HCT116 (cell line): ENCODE measurements around the gene LRRFIP2. TPM values are rescaled to one million over a fixed set of nuclear protein-coding genes. Genes with fewer than 3 reads are reported as not detected.

Experiments used
- ATAC-seq: fragments of 200-7000 bp; cut with Tn5 transposase; 2 replicates; pipeline ENCODE4 v1.9.1; 2020; ENCODE audit warnings: mild to moderate bottlenecking, moderate library complexity
- BruUV-seq: library from RNA; stranded (reverse); fragments of 400-500 nt; replicated peaks from 2 replicates; lab custom pipeline; 2021; lab: Mats Ljungman, UMichigan
- CTCF ChIA-PET: fragments of 300-600 bp; sonication (Branson Sonifier 250); formaldehyde crosslinking; loops from one replicate; lab custom pipeline; 2021; ENCODE audit warnings: antibody characterized with exemption; lab: Charles Lee
- POLR2A ChIA-PET: fragments of 300-600, 350-600 bp; sonication (Branson Sonifier 250); formaldehyde crosslinking; loops from one replicate; lab custom pipeline; 2021; ENCODE audit warnings: antibody characterized with exemption; lab: Charles Lee
- RAD21 ChIA-PET, 2 experiments: fragments of 300-600 bp; sonication (Branson Sonifier 250); formaldehyde crosslinking; loops; one replicate each; lab custom pipeline; 2023; ENCODE audit warnings: low total read pairs in 2 of 2; ENCODE audit not compliant: uncharacterized antibody in 2 of 2, unreplicated experiment in 2 of 2, low non-redundant PET in 1 of 2; lab: Charles Lee
- DNase-seq: peaks from one replicate; pipeline ENCODE4 v3.0.0-alpha.2; 2010; ENCODE audit warnings: low read depth, low spot score
- H2AFZ ChIP-seq: fragments of 200-600 bp; shearing (Covaris generic), sonication (generic); 2 replicates; pipeline ENCODE4 v1.6.1; 2017; ENCODE audit warnings: low read depth, mixed run types, mixed read lengths, antibody characterized with exemption, low read length; ENCODE audit not compliant: poor library complexity, severe bottlenecking
- H3K27ac ChIP-seq: 2 replicates; pipeline ENCODE4 v1.5.1; 2012; ENCODE audit warnings: low read depth, low read length
- H3K27me3 ChIP-seq: fragments of 200-600 bp; sonication (generic); 2 replicates; pipeline ENCODE4 v1.6.1; 2016; ENCODE audit warnings: mixed run types, low read length, mixed read lengths; ENCODE audit not compliant: insufficient read depth
- H3K36me3 ChIP-seq, 2 experiments: fragments of 200-500 bp in 1 of 2; fragments of 200-600 bp in 1 of 2; sonication (Bioruptor generic) in 1 of 2; sonication (generic) in 1 of 2; 2 replicates each; pipeline versions ENCODE4 v1.5.1 to v1.6.1; 2014 to 2016; ENCODE audit warnings: low read length in 2 of 2, inconsistent platforms in 1 of 2, mixed read lengths in 1 of 2, mixed run types in 1 of 2; ENCODE audit not compliant: insufficient read depth in 2 of 2, control insufficient read depth in 1 of 2
- H3K4me1 ChIP-seq, 2 experiments: fragments of 200-600 bp in 1 of 2; sonication (generic) in 1 of 2; 2 replicates each; pipeline versions ENCODE4 v1.5.1 to v1.6.1; 2012 to 2017; ENCODE audit warnings: low read length in 2 of 2, inconsistent platforms in 1 of 2, mild to moderate bottlenecking in 1 of 2, mixed read lengths in 1 of 2, mixed run types in 1 of 2, moderate library complexity in 1 of 2; ENCODE audit not compliant: insufficient read depth in 2 of 2, control insufficient read depth in 1 of 2
- H3K4me2 ChIP-seq: fragments of 200-600 bp; sonication (generic); 2 replicates; pipeline ENCODE4 v1.6.1; 2017; ENCODE audit warnings: mixed run types, low read length, mixed read lengths
- H3K4me3 ChIP-seq, 2 experiments: fragments of 200-600 bp in 1 of 2; sonication (generic) in 1 of 2; replicated peaks in 1 of 2; 2 replicates each; pipeline ENCODE4 v1.5.1; 2011 to 2016; ENCODE audit warnings: low read length in 2 of 2, control low read depth in 1 of 2, low read depth in 1 of 2, mild to moderate bottlenecking in 1 of 2, mixed read lengths in 1 of 2, mixed run types in 1 of 2
- H3K79me2 ChIP-seq: fragments of 200-600 bp; sonication (generic); 2 replicates; pipeline ENCODE4 v1.6.1; 2017; ENCODE audit warnings: mild to moderate bottlenecking, mixed run types, low read length, moderate library complexity, mixed read lengths; ENCODE audit not compliant: insufficient read depth
- H3K9ac ChIP-seq: fragments of 200-600 bp; sonication (generic); 2 replicates; pipeline ENCODE4 v1.6.1; 2016; ENCODE audit warnings: low read length, mixed read lengths
- H3K9me2 ChIP-seq: fragments of 200-600 bp; sonication (generic), shearing (Covaris generic); 2 replicates; pipeline ENCODE4 v1.6.1; 2017; ENCODE audit warnings: mixed run types, mild to moderate bottlenecking, moderate library complexity; ENCODE audit not compliant: insufficient read depth
- H3K9me3 ChIP-seq, 2 experiments: fragments of 200-500 bp in 1 of 2; fragments of 200-600 bp in 1 of 2; sonication (Bioruptor generic) in 1 of 2; sonication (generic) in 1 of 2; 2 replicates each; pipeline ENCODE4 v1.6.1; 2014 to 2017; ENCODE audit warnings: low read length in 2 of 2, mixed read lengths in 2 of 2, inconsistent platforms in 1 of 2, low read depth in 1 of 2, mild to moderate bottlenecking in 1 of 2, mixed run types in 1 of 2, moderate library complexity in 1 of 2; ENCODE audit not compliant: control insufficient read depth in 1 of 2, insufficient read depth in 1 of 2
- H4K20me1 ChIP-seq: fragments of 200-600 bp; sonication (generic), shearing (Covaris generic); 2 replicates; pipeline ENCODE4 v1.6.1; 2017; ENCODE audit warnings: mixed run types, mild to moderate bottlenecking, moderate library complexity; ENCODE audit not compliant: insufficient read depth
- ELF1 ChIP-seq: IDR thresholded peaks from 2 replicates; pipeline ENCODE4 v1.6.1; 2012; ENCODE audit warnings: low read depth, borderline replicate concordance
- EZH2 ChIP-seq: fragments of 200-600 bp; sonication (generic); IDR thresholded peaks from 2 replicates; pipeline ENCODE4 v1.6.1; 2017; ENCODE audit warnings: antibody characterized with exemption, mixed run types
- POLR2A ChIP-seq: IDR thresholded peaks from 2 replicates; pipeline ENCODE4 v1.7.0; 2011; ENCODE audit warnings: borderline replicate concordance; ENCODE audit not compliant: insufficient read depth, insufficient read length; ENCODE audit errors: extremely low read depth
- SP1 ChIP-seq: IDR thresholded peaks from 2 replicates; pipeline ENCODE4 v1.6.1; 2012; ENCODE audit warnings: low read depth
- SRF ChIP-seq: IDR thresholded peaks from 2 replicates; pipeline ENCODE4 v1.6.1; 2012; ENCODE audit warnings: low read depth
- TCF7L2 ChIP-seq: IDR thresholded peaks from 2 replicates; pipeline ENCODE4 v1.7.0; 2011; ENCODE audit warnings: borderline replicate concordance, inconsistent platforms; ENCODE audit not compliant: insufficient read depth, insufficient read length; ENCODE audit errors: extremely low read depth
- YY1 ChIP-seq: IDR thresholded peaks from 2 replicates; pipeline ENCODE4 v1.6.1; 2011; ENCODE audit warnings: low read length, low read depth, moderate library complexity, mild to moderate bottlenecking; ENCODE audit not compliant: insufficient replicate concordance; ENCODE audit errors: extremely low read depth
- ZNF274 ChIP-seq: fragments of 200-500 bp; sonication (Bioruptor generic); IDR thresholded peaks from 2 replicates; pipeline ENCODE4 v1.6.1; 2014; ENCODE audit warnings: mild to moderate bottlenecking, low read depth, low read length, inconsistent platforms
- intact Hi-C: fragments of 100-400 bp; cut with micrococcal nuclease; formaldehyde crosslinking; loops from 2 replicates; pipeline ENCODE4 v1.10.0; 2022
- total RNA-seq: library from RNA; stranded (reverse); gene quantifications from one replicate; pipeline ENCODE4 v1.2.1, GENCODE V29; 2021; ENCODE audit not compliant: unreplicated experiment
- TF ChIP-seq, protein P1 (sequence below): IDR thresholded peaks from 2 replicates; pipeline ENCODE4 v1.6.1; 2011; ENCODE audit warnings: mild to moderate bottlenecking, low read length, moderate library complexity; ENCODE audit not compliant: insufficient replicate concordance; ENCODE audit errors: extremely low read depth
- TF ChIP-seq, protein P2 (sequence below): IDR thresholded peaks from 2 replicates; pipeline ENCODE4 v1.6.1; 2012
- TF ChIP-seq, protein P3 (sequence below): IDR thresholded peaks from 2 replicates; pipeline ENCODE4 v1.6.1; 2012
- TF ChIP-seq, protein P4 (sequence below): IDR thresholded peaks from 2 replicates; pipeline ENCODE4 v1.6.1; 2012; ENCODE audit warnings: low read depth
- TF ChIP-seq, protein P5 (sequence below), 3 experiments: fragments of 200-600 bp in 1 of 3; sonication (generic) in 1 of 3; IDR thresholded peaks in 2 of 3; conservative IDR thresholded peaks in 1 of 3; 2 replicates each; pipeline ENCODE4 v1.5.1; 2012 to 2017; ENCODE audit warnings: low read depth in 2 of 3, low read length in 2 of 3, antibody characterized with exemption in 1 of 3, borderline replicate concordance in 1 of 3, control low read depth in 1 of 3, mild to moderate bottlenecking in 1 of 3, mixed read lengths in 1 of 3, mixed run types in 1 of 3, moderate library complexity in 1 of 3; ENCODE audit not compliant: insufficient read depth in 1 of 3

The LRRFIP2 gene
- total RNA-seq, 1 experiment from 2014 or later: 27.0 TPM

DNA sequence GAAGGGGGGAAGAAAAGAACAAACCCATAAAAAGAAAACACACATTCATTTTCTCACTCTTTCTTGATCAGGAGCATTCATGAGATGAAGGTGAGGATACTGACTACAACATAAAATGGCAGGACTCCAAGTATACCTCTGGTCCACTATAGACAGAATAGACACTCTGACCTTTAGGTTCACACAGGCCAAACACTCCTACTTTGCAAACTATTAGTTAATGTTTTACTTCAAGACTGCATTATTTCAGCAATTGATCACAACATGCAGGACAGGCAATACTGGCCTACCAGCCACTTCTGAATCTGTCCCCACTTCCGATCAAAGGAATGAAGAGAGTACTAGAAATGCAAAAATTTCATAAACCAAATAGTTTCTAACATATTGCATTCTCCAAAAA, 47.0 kb downstream of the LRRFIP2 start:
- H3K9ac ChIP-seq: no peak overlapping the region
- H3K4me1 ChIP-seq: peaks cover 0 to 7% of the 10 kb centered on the region in 2 experiments; a peak in 2 of 4 replicates
- H3K79me2 ChIP-seq: peaks cover 8% of the 10 kb centered on the region; the same call in 1 of the 2 replicates
- no peaks in the 10 kb centered on the region for H3K9me3 ChIP-seq
- TF ChIP-seq, protein P1, sequence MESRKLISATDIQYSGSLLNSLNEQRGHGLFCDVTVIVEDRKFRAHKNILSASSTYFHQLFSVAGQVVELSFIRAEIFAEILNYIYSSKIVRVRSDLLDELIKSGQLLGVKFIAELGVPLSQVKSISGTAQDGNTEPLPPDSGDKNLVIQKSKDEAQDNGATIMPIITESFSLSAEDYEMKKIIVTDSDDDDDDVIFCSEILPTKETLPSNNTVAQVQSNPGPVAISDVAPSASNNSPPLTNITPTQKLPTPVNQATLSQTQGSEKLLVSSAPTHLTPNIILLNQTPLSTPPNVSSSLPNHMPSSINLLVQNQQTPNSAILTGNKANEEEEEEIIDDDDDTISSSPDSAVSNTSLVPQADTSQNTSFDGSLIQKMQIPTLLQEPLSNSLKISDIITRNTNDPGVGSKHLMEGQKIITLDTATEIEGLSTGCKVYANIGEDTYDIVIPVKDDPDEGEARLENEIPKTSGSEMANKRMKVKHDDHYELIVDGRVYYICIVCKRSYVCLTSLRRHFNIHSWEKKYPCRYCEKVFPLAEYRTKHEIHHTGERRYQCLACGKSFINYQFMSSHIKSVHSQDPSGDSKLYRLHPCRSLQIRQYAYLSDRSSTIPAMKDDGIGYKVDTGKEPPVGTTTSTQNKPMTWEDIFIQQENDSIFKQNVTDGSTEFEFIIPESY: no peak
- TF ChIP-seq ELF1: no peak
- no peak for TF ChIP-seq SRF
- TF ChIP-seq YY1: no peak
- TF ChIP-seq SP1: no peak
- no peak for TF ChIP-seq TCF7L2
- TF ChIP-seq, protein P2, sequence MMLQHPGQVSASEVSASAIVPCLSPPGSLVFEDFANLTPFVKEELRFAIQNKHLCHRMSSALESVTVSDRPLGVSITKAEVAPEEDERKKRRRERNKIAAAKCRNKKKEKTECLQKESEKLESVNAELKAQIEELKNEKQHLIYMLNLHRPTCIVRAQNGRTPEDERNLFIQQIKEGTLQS: no peak
- TF ChIP-seq, protein P3, sequence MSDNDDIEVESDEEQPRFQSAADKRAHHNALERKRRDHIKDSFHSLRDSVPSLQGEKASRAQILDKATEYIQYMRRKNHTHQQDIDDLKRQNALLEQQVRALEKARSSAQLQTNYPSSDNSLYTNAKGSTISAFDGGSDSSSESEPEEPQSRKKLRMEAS: no peak
- no peak for TF ChIP-seq POLR2A
- no peak for TF ChIP-seq ZNF274
- no peak for TF ChIP-seq EZH2
- TF ChIP-seq, protein P4, sequence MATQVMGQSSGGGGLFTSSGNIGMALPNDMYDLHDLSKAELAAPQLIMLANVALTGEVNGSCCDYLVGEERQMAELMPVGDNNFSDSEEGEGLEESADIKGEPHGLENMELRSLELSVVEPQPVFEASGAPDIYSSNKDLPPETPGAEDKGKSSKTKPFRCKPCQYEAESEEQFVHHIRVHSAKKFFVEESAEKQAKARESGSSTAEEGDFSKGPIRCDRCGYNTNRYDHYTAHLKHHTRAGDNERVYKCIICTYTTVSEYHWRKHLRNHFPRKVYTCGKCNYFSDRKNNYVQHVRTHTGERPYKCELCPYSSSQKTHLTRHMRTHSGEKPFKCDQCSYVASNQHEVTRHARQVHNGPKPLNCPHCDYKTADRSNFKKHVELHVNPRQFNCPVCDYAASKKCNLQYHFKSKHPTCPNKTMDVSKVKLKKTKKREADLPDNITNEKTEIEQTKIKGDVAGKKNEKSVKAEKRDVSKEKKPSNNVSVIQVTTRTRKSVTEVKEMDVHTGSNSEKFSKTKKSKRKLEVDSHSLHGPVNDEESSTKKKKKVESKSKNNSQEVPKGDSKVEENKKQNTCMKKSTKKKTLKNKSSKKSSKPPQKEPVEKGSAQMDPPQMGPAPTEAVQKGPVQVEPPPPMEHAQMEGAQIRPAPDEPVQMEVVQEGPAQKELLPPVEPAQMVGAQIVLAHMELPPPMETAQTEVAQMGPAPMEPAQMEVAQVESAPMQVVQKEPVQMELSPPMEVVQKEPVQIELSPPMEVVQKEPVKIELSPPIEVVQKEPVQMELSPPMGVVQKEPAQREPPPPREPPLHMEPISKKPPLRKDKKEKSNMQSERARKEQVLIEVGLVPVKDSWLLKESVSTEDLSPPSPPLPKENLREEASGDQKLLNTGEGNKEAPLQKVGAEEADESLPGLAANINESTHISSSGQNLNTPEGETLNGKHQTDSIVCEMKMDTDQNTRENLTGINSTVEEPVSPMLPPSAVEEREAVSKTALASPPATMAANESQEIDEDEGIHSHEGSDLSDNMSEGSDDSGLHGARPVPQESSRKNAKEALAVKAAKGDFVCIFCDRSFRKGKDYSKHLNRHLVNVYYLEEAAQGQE: no peak
- TF ChIP-seq, protein P5, sequence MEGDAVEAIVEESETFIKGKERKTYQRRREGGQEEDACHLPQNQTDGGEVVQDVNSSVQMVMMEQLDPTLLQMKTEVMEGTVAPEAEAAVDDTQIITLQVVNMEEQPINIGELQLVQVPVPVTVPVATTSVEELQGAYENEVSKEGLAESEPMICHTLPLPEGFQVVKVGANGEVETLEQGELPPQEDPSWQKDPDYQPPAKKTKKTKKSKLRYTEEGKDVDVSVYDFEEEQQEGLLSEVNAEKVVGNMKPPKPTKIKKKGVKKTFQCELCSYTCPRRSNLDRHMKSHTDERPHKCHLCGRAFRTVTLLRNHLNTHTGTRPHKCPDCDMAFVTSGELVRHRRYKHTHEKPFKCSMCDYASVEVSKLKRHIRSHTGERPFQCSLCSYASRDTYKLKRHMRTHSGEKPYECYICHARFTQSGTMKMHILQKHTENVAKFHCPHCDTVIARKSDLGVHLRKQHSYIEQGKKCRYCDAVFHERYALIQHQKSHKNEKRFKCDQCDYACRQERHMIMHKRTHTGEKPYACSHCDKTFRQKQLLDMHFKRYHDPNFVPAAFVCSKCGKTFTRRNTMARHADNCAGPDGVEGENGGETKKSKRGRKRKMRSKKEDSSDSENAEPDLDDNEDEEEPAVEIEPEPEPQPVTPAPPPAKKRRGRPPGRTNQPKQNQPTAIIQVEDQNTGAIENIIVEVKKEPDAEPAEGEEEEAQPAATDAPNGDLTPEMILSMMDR (IDR thresholded peaks at IDR 0.05 in 2 of 3, conservative IDR thresholded peaks at IDR 0.05 in 1 of 3; ENCODE audit: borderline replicate concordance in 1 of 3, insufficient read depth in 1 of 3, low read depth in 2 of 3, low read length in 2 of 3): no peak
- CTCF ChIA-PET: no interaction called here
- intact Hi-C loops: no loop called here
- no peaks in the 10 kb centered on the region; the same call in 1 of the 2 replicates for H4K20me1 ChIP-seq
- no TSS peak for BruUV-seq
- ATAC-seq (no peak), DNase-seq (no peak)
- H2AFZ ChIP-seq: no peak overlapping the region
- POLR2A ChIA-PET: no interaction called here
- H3K4me2 ChIP-seq: no peak overlapping the region
- no peaks in the 10 kb centered on the region for H3K9me2 ChIP-seq
- H3K27me3 ChIP-seq: no peaks in the 10 kb centered on the region
- H3K4me3 ChIP-seq: no peak overlapping the region
- no peaks in the 10 kb centered on the region for H3K36me3 ChIP-seq
- RAD21 ChIA-PET: no interaction called here
- H3K27ac ChIP-seq: no peak overlapping the region
